ENCODE data around the gene DDX39B. TPM values are rescaled to one million over a fixed set of nuclear protein-coding genes. Genes with fewer than 3 reads are reported as not detected.

Gene DDX39B
- total RNA-seq, 2 donors from 2014 or later, result 198 to 217 TPM

DNA sequence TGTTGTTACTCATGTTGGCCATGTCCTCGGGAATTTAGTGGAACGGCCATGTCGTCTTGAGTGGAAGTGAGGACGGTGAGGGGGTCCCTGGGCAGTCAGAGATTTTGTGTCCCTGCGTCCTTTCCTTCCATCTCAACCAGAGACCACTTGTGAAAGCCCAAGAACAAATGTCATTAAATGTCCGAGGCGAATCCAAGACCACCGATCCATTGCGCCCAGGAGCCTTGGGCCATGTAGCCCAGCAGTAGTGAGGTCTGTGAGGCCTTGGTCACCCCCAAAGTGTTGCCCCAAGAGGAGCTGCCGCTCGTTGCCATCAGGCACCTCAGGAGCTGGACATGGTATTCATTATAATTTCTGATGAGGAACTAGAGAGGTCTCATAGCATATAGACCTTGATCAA lies 61.2 kb downstream of the DDX39B start:
- Histone ChIP-seq H3K4me1 (ENCODE audit: control insufficient read depth in 1 of 2, low read depth in 2 of 2) (no peaks in the 10 kb centered on the region), H3K27ac (no peak overlapping the region), H3K36me3 (no peaks in the 10 kb centered on the region), H3K27me3 (replicated peaks; ENCODE audit: insufficient read depth) (no peaks in the 10 kb centered on the region), H3K4me3 (no peak overlapping the region), H3K9me3 (no peaks in the 10 kb centered on the region)
- ATAC-seq (ENCODE audit: insufficient number of reproducible peaks, low FRiP score, low read depth) (no peak), DNase-seq (ENCODE audit: low spot score) (no peak)
- TF ChIP-seq, protein P1, sequence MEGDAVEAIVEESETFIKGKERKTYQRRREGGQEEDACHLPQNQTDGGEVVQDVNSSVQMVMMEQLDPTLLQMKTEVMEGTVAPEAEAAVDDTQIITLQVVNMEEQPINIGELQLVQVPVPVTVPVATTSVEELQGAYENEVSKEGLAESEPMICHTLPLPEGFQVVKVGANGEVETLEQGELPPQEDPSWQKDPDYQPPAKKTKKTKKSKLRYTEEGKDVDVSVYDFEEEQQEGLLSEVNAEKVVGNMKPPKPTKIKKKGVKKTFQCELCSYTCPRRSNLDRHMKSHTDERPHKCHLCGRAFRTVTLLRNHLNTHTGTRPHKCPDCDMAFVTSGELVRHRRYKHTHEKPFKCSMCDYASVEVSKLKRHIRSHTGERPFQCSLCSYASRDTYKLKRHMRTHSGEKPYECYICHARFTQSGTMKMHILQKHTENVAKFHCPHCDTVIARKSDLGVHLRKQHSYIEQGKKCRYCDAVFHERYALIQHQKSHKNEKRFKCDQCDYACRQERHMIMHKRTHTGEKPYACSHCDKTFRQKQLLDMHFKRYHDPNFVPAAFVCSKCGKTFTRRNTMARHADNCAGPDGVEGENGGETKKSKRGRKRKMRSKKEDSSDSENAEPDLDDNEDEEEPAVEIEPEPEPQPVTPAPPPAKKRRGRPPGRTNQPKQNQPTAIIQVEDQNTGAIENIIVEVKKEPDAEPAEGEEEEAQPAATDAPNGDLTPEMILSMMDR (IDR thresholded peaks at IDR 0.05), result no peak

Other genes with a start within 250 kb of the DDX39B start
- gene HLA-B, start 184.8 kb downstream of the DDX39B start, total RNA-seq, result 100 to 1,000 TPM; 552 to 852 TPM
- 10 to 100 TPM; 15.0 to 16.4 TPM for gene MICA, start 138.4 kb downstream of the DDX39B start, total RNA-seq
- gene MICB, start 43.9 kb downstream of the DDX39B start, total RNA-seq, result 1 to 10 TPM; 4.1 to 6.6 TPM
- gene MCCD1, start 13.0 kb downstream of the DDX39B start, total RNA-seq, result not detected
- under 1 TPM; 0.78 to 0.95 TPM for gene ATP6V1G2, start 4.6 kb upstream of the DDX39B start, total RNA-seq
- 10 to 100 TPM; 23.8 to 24.2 TPM for gene NFKBIL1, start 5.6 kb upstream of the DDX39B start, total RNA-seq
- not detected for gene LTA, start 30.3 kb upstream of the DDX39B start, total RNA-seq
- 1 to 10 TPM in 1 of 2 donors, under 1 TPM in 1; 0.71 to 3.2 TPM for gene TNF, start 33.6 kb upstream of the DDX39B start, total RNA-seq
- not detected for gene LTB, start 40.4 kb upstream of the DDX39B start, total RNA-seq
- gene LST1, start 44.3 kb upstream of the DDX39B start, total RNA-seq, result 10 to 100 TPM in 1 of 2 donors, 1 to 10 TPM in 1; 4.9 to 37.9 TPM
- gene NCR3, start 51.0 kb upstream of the DDX39B start, total RNA-seq, result not detected
- 10 to 100 TPM; 21.5 to 39.6 TPM for gene AIF1, start 73.2 kb upstream of the DDX39B start, total RNA-seq
- 100 to 1,000 TPM in 1 of 2 donors, 10 to 100 TPM in 1; 94.2 to 130 TPM for gene PRRC2A, start 78.7 kb upstream of the DDX39B start, total RNA-seq
- gene BAG6, start 110.7 kb upstream of the DDX39B start, total RNA-seq, result 100 to 1,000 TPM; 154 to 182 TPM
- gene APOM, start 113.9 kb upstream of the DDX39B start, total RNA-seq, result 1 to 10 TPM in 1 of 2 donors, not detected in 1; 2.2 TPM
- 10 to 100 TPM; 23.7 to 40.1 TPM for gene C6orf47, start 118.8 kb upstream of the DDX39B start, total RNA-seq
- gene GPANK1, start 123.0 kb upstream of the DDX39B start, total RNA-seq, result 10 to 100 TPM; 15.0 to 19.2 TPM
- 100 to 1,000 TPM; 175 to 202 TPM for gene CSNK2B, start 124.1 kb upstream of the DDX39B start, total RNA-seq
- gene LY6G5B, start 128.0 kb upstream of the DDX39B start, total RNA-seq, result 10 to 100 TPM in 1 of 2 donors, 1 to 10 TPM in 1; 9.6 to 24.3 TPM
- gene LY6G5C, start 139.1 kb upstream of the DDX39B start, total RNA-seq, result not detected
- 10 to 100 TPM; 49.3 to 52.8 TPM for gene ABHD16A, start 161.3 kb upstream of the DDX39B start, total RNA-seq
- not detected for gene LY6G6F, start 164.9 kb upstream of the DDX39B start, total RNA-seq
- gene LY6G6D, start 173.3 kb upstream of the DDX39B start, total RNA-seq, result not detected
- gene LY6G6C, start 179.7 kb upstream of the DDX39B start, total RNA-seq, result not detected
- gene MPIG6B, start 181.4 kb upstream of the DDX39B start, total RNA-seq, result not detected
- gene DDAH2, start 187.3 kb upstream of the DDX39B start, total RNA-seq, result 100 to 1,000 TPM; 136 TPM
- gene CLIC1, start 194.5 kb upstream of the DDX39B start, total RNA-seq, result 100 to 1,000 TPM; 222 to 251 TPM
- 10 to 100 TPM in 1 of 2 donors, 1 to 10 TPM in 1; 5.7 to 10.5 TPM for gene MSH5, start 198.0 kb upstream of the DDX39B start, total RNA-seq
- gene SAPCD1, start 220.7 kb upstream of the DDX39B start, total RNA-seq, result 10 to 100 TPM in 1 of 2 donors, not detected in 1; 13.3 TPM
- gene VWA7, start 235.3 kb upstream of the DDX39B start, total RNA-seq, result under 1 TPM; 0.68 to 0.78 TPM